Glutamatergic neuron (in vitro differentiated cells): ENCODE data around the gene CEBPE. TPM values are rescaled to one million over a fixed set of nuclear protein-coding genes. Genes with fewer than 3 reads are reported as not detected.
A peak's percentile ranks its signal among the peaks of the same experiment; 100 is the strongest.

Experiments
- DNase-seq: peaks from one replicate; pipeline ENCODE4 v3.0.0; 2022
- H3K27ac Mint-ChIP-seq: one replicate; pipeline ENCODE4 v1.8.0; 2020; ENCODE audit warnings: mild to moderate bottlenecking, mixed read lengths, inconsistent platforms; ENCODE audit not compliant: unreplicated experiment
- H3K27me3 Mint-ChIP-seq: one replicate; pipeline ENCODE4 v1.8.0; 2020; ENCODE audit warnings: mild to moderate bottlenecking, moderate library complexity, mixed read lengths, inconsistent platforms; ENCODE audit not compliant: unreplicated experiment
- H3K36me3 Mint-ChIP-seq: one replicate; pipeline ENCODE4 v1.8.0; 2020; ENCODE audit warnings: mild to moderate bottlenecking, mixed read lengths, inconsistent platforms; ENCODE audit not compliant: unreplicated experiment
- H3K4me1 Mint-ChIP-seq: one replicate; pipeline ENCODE4 v1.8.0; 2020; ENCODE audit warnings: mild to moderate bottlenecking, low read depth, mixed read lengths, inconsistent platforms; ENCODE audit not compliant: unreplicated experiment
- H3K4me3 Mint-ChIP-seq: one replicate; pipeline ENCODE4 v1.8.0; 2020; ENCODE audit warnings: mild to moderate bottlenecking, mixed read lengths, inconsistent platforms; ENCODE audit not compliant: unreplicated experiment
- H3K9me3 Mint-ChIP-seq: one replicate; pipeline ENCODE4 v1.8.0; 2020; ENCODE audit warnings: mild to moderate bottlenecking, moderate library complexity, mixed read lengths, inconsistent platforms; ENCODE audit not compliant: unreplicated experiment
- total RNA-seq: library from RNA; stranded (reverse); fragmentation: NEBNext Ultra II Directional; extraction: Animal tissue kit (Norgen Biotek cat#: 25700); gene quantifications from one replicate; pipeline ENCODE4 v1.2.1, GENCODE V29; 2021; ENCODE audit not compliant: unreplicated experiment
- TF ChIP-seq, protein P1 (sequence below): fragments of 200-600 bp; sonication (generic); IDR thresholded peaks from one replicate; pipeline ENCODE4 v1.5.0; 2021; ENCODE audit not compliant: partially characterized antibody, unreplicated experiment

CEBPE gene
- total RNA-seq, 1 donor from 2014 or later, result not detected

DNA sequence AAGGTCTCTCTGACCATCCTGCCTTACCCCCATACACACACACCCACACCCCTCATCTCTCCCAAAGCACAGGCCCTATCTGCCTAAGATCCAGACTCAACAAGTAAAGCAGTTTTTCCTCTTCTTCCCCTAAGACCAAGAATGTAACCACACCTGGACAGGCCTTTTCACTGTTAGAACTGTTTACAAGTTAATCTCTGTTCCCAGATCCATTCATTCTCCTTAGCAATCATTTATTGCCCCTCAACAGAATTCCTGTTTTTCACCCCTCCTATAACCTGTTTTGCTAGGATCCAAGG, 12.4 kb downstream of the CEBPE start:
- H3K9me3 Mint-ChIP-seq, result peaks cover 9% of the 10 kb centered on the region
- peaks cover 6% of the 10 kb centered on the region for H3K27me3 Mint-ChIP-seq
- H3K4me1 Mint-ChIP-seq, result no peaks in the 10 kb centered on the region
- TF ChIP-seq, protein P1, sequence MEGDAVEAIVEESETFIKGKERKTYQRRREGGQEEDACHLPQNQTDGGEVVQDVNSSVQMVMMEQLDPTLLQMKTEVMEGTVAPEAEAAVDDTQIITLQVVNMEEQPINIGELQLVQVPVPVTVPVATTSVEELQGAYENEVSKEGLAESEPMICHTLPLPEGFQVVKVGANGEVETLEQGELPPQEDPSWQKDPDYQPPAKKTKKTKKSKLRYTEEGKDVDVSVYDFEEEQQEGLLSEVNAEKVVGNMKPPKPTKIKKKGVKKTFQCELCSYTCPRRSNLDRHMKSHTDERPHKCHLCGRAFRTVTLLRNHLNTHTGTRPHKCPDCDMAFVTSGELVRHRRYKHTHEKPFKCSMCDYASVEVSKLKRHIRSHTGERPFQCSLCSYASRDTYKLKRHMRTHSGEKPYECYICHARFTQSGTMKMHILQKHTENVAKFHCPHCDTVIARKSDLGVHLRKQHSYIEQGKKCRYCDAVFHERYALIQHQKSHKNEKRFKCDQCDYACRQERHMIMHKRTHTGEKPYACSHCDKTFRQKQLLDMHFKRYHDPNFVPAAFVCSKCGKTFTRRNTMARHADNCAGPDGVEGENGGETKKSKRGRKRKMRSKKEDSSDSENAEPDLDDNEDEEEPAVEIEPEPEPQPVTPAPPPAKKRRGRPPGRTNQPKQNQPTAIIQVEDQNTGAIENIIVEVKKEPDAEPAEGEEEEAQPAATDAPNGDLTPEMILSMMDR, result no peak
- peaks cover 11% of the 10 kb centered on the region for H3K36me3 Mint-ChIP-seq
- H3K27ac Mint-ChIP-seq, result no peak overlapping the region
- H3K4me3 Mint-ChIP-seq, result peak overlapping the region; percentile 52
- DNase-seq, result no peak

DNA sequence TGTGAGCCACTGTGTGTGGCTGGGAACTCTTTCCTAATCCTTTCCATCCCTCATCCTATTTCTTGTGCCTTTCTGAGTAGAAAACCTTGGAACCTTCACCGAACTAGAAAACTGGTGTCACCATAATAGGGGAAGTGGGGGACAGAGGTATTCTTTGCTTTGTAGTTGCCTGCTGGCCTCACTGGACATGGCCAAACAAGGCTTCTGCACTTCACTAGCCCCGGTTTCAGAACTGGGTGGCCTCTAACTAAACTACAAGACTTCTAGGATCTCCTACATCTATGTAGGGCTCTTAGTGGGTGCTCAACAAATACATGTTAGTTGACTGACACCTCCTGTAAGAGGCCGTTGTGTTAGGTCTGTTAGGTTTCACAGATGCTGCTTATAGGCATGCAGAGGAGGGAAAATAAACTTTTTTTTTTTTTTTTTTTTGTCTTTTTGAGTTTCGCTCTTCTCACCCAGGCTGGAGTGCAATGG, 13.7 kb downstream of the CEBPE start:
- Mint-ChIP-seq H3K36me3 (peaks cover 11% of the 10 kb centered on the region), H3K4me3 (no peak overlapping the region), H3K27me3 (peaks cover 6% of the 10 kb centered on the region), H3K4me1 (no peaks in the 10 kb centered on the region), H3K27ac (no peak overlapping the region), H3K9me3 (peaks cover 9% of the 10 kb centered on the region)
- TF ChIP-seq, protein P1, result no peak
- DNase-seq, result no peak

DNA sequence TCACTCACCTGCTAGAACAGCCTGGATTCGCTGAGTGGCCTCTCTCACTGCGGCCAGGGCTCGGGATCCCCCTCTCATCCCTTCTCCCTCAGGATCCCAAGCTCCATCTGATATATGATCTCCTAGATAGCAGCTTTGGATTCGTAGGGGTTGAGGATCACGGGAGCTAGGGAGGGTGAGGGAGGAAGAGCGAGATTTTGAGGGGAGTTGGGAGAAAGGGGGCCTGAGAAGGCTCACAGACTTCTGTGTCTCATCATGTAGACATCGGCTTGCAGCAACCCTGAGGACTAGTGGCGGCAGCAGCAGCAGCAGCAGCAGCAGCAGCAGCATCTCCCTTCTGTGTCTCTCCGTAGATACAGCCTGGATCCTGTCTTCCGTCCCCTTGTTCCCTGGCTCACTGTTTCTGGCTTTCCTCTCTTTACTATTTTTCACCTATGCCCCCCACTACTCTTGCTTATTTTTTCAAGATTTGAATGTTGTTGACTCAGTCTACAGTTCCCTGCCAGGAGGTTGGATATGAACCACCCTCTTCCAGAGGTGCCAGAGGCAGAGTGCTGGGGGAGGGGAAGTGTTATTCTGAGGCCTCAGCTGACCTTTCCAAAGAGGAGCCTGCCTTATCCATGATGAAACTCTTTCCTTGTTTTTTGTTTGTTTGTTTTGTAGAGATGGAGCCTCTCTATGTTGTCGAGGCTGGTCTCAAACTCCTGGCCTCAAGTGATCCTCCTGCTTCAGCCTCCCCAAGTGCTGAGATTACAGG, 14.3 kb downstream of the CEBPE start, which contains the start of gene CIROP:
CIROP (minus strand) TSS at position 399 of the 757 bp plus-strand sequence; CDS start at position 330, 69 bp downstream.
- Mint-ChIP-seq H3K36me3 (peaks cover 11% of the 10 kb centered on the region), H3K27ac (no peak within 1 kb of the TSS), H3K9me3 (peaks cover 9% of the 10 kb centered on the region), H3K4me3 (no peak within 1 kb of the TSS), H3K4me1 (no peaks in the 10 kb centered on the region), H3K27me3 (peaks cover 7% of the 10 kb centered on the region)
- DNase-seq, result no peak
- TF ChIP-seq, protein P1, result no peak

- Mint-ChIP-seq H3K36me3 (peaks cover 11% of the 10 kb centered on the region), H3K9me3 (peaks cover 7% of the 10 kb centered on the region), H3K27me3 (peaks cover 10% of the 10 kb centered on the region), H3K27ac (no peak overlapping the region), H3K4me3 (no peak overlapping the region), H3K4me1 (no peaks in the 10 kb centered on the region)
- TF ChIP-seq, protein P1, result no peak
- DNase-seq, result no peak
Measured at GRCh38 chr14:23104070-23104590, 14.9 kb downstream of the CEBPE start.

DNA sequence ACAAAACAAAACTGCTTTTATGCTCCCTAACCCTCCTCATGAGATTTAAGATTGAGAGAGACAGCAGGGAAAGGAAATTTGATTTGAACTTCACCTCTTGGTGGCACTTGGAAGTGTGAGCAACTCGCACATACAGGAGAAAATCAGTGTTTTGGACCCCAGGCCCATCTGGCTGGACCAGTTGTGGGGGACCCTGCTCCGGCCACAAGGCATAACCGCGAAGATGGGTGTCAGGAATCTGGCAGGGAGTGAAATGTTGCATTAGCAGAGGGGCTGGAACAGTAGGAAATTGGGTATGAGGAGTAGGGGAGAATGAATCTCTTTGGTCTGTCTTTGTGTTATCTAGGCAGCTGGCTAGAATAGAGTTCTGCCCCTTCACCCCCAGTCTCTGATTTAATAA, 15.5 kb downstream of the CEBPE start:
- H3K27me3 Mint-ChIP-seq, result peaks cover 9% of the 10 kb centered on the region
- H3K9me3 Mint-ChIP-seq, result peaks cover 4% of the 10 kb centered on the region
- no peak overlapping the region for H3K27ac Mint-ChIP-seq
- TF ChIP-seq, protein P1, result no peak
- H3K4me1 Mint-ChIP-seq, result no peaks in the 10 kb centered on the region
- H3K36me3 Mint-ChIP-seq, result peaks cover 11% of the 10 kb centered on the region
- DNase-seq, result no peak
- no peak overlapping the region for H3K4me3 Mint-ChIP-seq
